B cell (primary cell): ENCODE measurements around the gene ACOX3. TPM values are rescaled to one million over a fixed set of nuclear protein-coding genes. Genes with fewer than 3 reads are reported as not detected.

Experiments used
- ATAC-seq: fragments of 200-7000 bp; cut with Tn5 transposase; one replicate; pipeline ENCODE4 v1.10.0; 2021; ENCODE audit warnings: low read depth, mild to moderate bottlenecking, moderate number of reproducible peaks, moderate library complexity
- CTCF ChIA-PET: fragments of 350-600 bp; sonication (Branson Sonifier 250); formaldehyde crosslinking; loops from one replicate; lab custom pipeline; 2021; ENCODE audit warnings: antibody characterized with exemption, inconsistent platforms; lab: Charles Lee
- POLR2A ChIA-PET: fragments of 350-600 bp; sonication (Branson Sonifier 250); formaldehyde crosslinking; loops from one replicate; lab custom pipeline; 2021; ENCODE audit warnings: antibody characterized with exemption; lab: Charles Lee
- DNase-seq: peaks from one replicate; pipeline ENCODE4 v3.0.0; 2013
- H2AFZ ChIP-seq: 2 replicates; pipeline ENCODE4 v1.6.1; 2012; ENCODE audit warnings: mild to moderate bottlenecking, low read depth, low read length; ENCODE audit not compliant: insufficient read depth, poor library complexity, severe bottlenecking
- H3K27ac ChIP-seq, 2 donors: 1 replicate in 1 of 2; 2 replicates in 1 of 2; pipeline ENCODE4 v1.5.1; 2012 to 2013; ENCODE audit warnings: low read length in 2 of 2, mild to moderate bottlenecking in 2 of 2, moderate library complexity in 1 of 2
- H3K27me3 ChIP-seq, 4 experiments: fragments of 200-600 bp in 1 of 4; sonication (generic) in 1 of 4; replicated peaks in 1 of 4; 1 replicate in 2 of 4; 2 replicates in 2 of 4; pipeline versions ENCODE4 v1.6.1 to v1.7.0; 2013 to 2016; ENCODE audit warnings: low read length in 3 of 4, mild to moderate bottlenecking in 2 of 4, mixed read lengths in 1 of 4, moderate library complexity in 1 of 4; ENCODE audit not compliant: insufficient read depth in 4 of 4, control insufficient read depth in 3 of 4; ENCODE audit errors: control extremely low read depth in 1 of 4
- H3K36me3 ChIP-seq, 2 experiments: replicated peaks in 1 of 2; 1 replicate in 1 of 2; 2 replicates in 1 of 2; pipeline versions ENCODE4 v1.6.1 to v1.7.1; 2013; ENCODE audit warnings: low read length in 1 of 2; ENCODE audit not compliant: insufficient read depth in 2 of 2, control insufficient read depth in 1 of 2; ENCODE audit errors: control extremely low read depth in 1 of 2, extremely low read depth in 1 of 2
- H3K4me1 ChIP-seq, 2 donors: fragments of 200-600 bp in 1 of 2; sonication (generic) in 1 of 2; 1 replicate in 1 of 2; 2 replicates in 1 of 2; pipeline versions ENCODE4 v1.5.1 to v1.6.1; 2013 to 2017; ENCODE audit warnings: low read length in 2 of 2; ENCODE audit not compliant: control insufficient read depth in 2 of 2, insufficient read depth in 2 of 2
- H3K4me2 ChIP-seq: replicated peaks from 2 replicates; pipeline ENCODE3; 2012; ENCODE audit warnings: mild to moderate bottlenecking, low read depth, low read length; ENCODE audit not compliant: poor library complexity, severe bottlenecking
- H3K4me3 ChIP-seq, 5 experiments: fragments of 200-600 bp in 1 of 5; sonication (generic) in 1 of 5; 1 replicate in 3 of 5; 2 replicates in 2 of 5; pipeline versions ENCODE4 v1.5.1 to v1.7.0; 2011 to 2016; ENCODE audit warnings: low read length in 4 of 5, mild to moderate bottlenecking in 4 of 5, low read depth in 2 of 5, control low read depth in 1 of 5, moderate library complexity in 1 of 5; ENCODE audit not compliant: insufficient read depth in 1 of 5; ENCODE audit errors: control extremely low read depth in 1 of 5, extremely low read depth in 1 of 5
- H3K79me2 ChIP-seq: fragments of 200-600 bp; sonication (generic); one replicate; pipeline ENCODE4 v1.6.0; 2016; ENCODE audit warnings: low read length; ENCODE audit not compliant: control insufficient read depth, insufficient read depth
- H3K9ac ChIP-seq: fragments of 200-600 bp; sonication (generic); 2 replicates; pipeline ENCODE4 v1.6.1; 2017; ENCODE audit warnings: mild to moderate bottlenecking, low read length, moderate library complexity
- H3K9me3 ChIP-seq, 3 donors: one replicate each; pipeline versions ENCODE4 v1.6.1 to v1.7.1; 2013; ENCODE audit warnings: low read length in 2 of 3; ENCODE audit not compliant: control insufficient read depth in 2 of 3, insufficient read depth in 1 of 3; ENCODE audit errors: control extremely low read depth in 1 of 3
- H4K20me1 ChIP-seq: 2 replicates; pipeline ENCODE4 v1.6.0; 2012; ENCODE audit warnings: mild to moderate bottlenecking, low read length; ENCODE audit not compliant: insufficient read depth, control insufficient read depth, poor library complexity, severe bottlenecking
- H3K27ac Mint-ChIP-seq: one replicate; pipeline ENCODE4 v1.8.0; 2021; ENCODE audit warnings: mixed read lengths
- H3K27me3 Mint-ChIP-seq: one replicate; pipeline ENCODE4 v1.8.0; 2021; ENCODE audit warnings: mixed read lengths
- H3K4me1 Mint-ChIP-seq: one replicate; pipeline ENCODE4 v1.8.0; 2021; ENCODE audit warnings: mixed read lengths
- H3K4me3 Mint-ChIP-seq: one replicate; pipeline ENCODE4 v1.8.0; 2021; ENCODE audit warnings: mixed read lengths
- H3K9me3 Mint-ChIP-seq: one replicate; pipeline ENCODE4 v1.8.0; 2022; ENCODE audit warnings: mixed read lengths; ENCODE audit not compliant: insufficient read depth
- CTCF ChIP-seq: fragments of 200-600 bp; IDR thresholded peaks from one replicate; pipeline ENCODE4 v1.8.0; 2022; ENCODE audit warnings: antibody characterized with exemption, mild to moderate bottlenecking
- EZH2 ChIP-seq: IDR thresholded peaks from 2 replicates; pipeline ENCODE4 v1.6.1; 2012; ENCODE audit warnings: borderline replicate concordance, low read depth, mild to moderate bottlenecking, moderate library complexity, low read length; ENCODE audit not compliant: insufficient read depth, poor library complexity, severe bottlenecking
- WGBS: methylation state at CpG from one replicate; pipeline ENCODE4 v1.1.5; 2013; ENCODE audit warnings: missing lambda C conversion rate; ENCODE audit not compliant: insufficient coverage; 5-methylcytosine and 5-hydroxymethylcytosine counted together
- intact Hi-C: fragments of 100-400 bp; cut with micrococcal nuclease; formaldehyde crosslinking; loops from one replicate; pipeline ENCODE4 v1.10.0; 2022
- polyA plus RNA-seq: library from polyadenylated mRNA; depleted of rRNA; stranded (reverse); fragments of >200 nt; gene quantifications from 2 replicates; pipeline ENCODE4 v1.2.3, GENCODE V29; 2012
- total RNA-seq, 2 donors: library from RNA; stranded (reverse); fragments of 120-200 nt in 1 of 2; gene quantifications; 1 replicate in 1 of 2; 2 replicates in 1 of 2; pipeline versions ENCODE4 v1.2.3 to v1.2.4, GENCODE V29; 2013 to 2022

The ACOX3 gene
- total and polyA plus RNA-seq, 2 donors (not counting 1 experiment from before 2014, with no cell fraction given) = 4.6 to 23.1 TPM

GRCh38 chr4:8402640-8403039, 37.9 kb downstream of the ACOX3 start:
- CTCF ChIA-PET = interaction anchor here (0.5 to 5.2 kb wide), 10 partner anchors 11 to 599 kb away, joined by 3 to 48 read pairs (median 6); no protein-coding TSS in a partner anchor
- no peak for DNase-seq

GRCh38 chr4:8402181-8402597, 38.3 kb downstream of the ACOX3 start:
- Histone ChIP-seq H3K27ac (no peak overlapping the region), H3K79me2 (no peaks in the 10 kb centered on the region), H2AFZ (no peak overlapping the region), H3K4me3 (no peak overlapping the region), H3K36me3 (peaks cover 0 to 15% of the 10 kb centered on the region in 2 experiments), H3K9me3 (no peaks in the 10 kb centered on the region), H4K20me1 (no peaks in the 10 kb centered on the region), H3K4me1 (no peaks in the 10 kb centered on the region), H3K4me2 (no peak overlapping the region), H3K27me3 (no peaks in the 10 kb centered on the region), H3K9ac (no peak overlapping the region)
- 80% methylated on average over 9 of the region's 11 CpGs for WGBS
- Mint-ChIP-seq H3K4me3 (no peak overlapping the region), H3K4me1 (peaks cover 2% of the 10 kb centered on the region), H3K27ac (no peak overlapping the region), H3K9me3 (no peaks in the 10 kb centered on the region), H3K27me3 (no peaks in the 10 kb centered on the region)
- ChIA-PET CTCF (interaction anchor here (0.6 to 5.2 kb wide), 10 partner anchors 8 to 598 kb away, joined by 3 to 48 read pairs (median 6); no protein-coding TSS in a partner anchor), POLR2A (no interaction called here)
- TF ChIP-seq EZH2 (no peak), CTCF (no peak)
- ATAC-seq (no peak), DNase-seq (no peak)
- intact Hi-C loops = no loop called here

More at GRCh38 chr4:8402640-8403039, 37.9 kb downstream of the ACOX3 start:
- no peak overlapping the region for H3K9ac ChIP-seq
- no peaks in the 10 kb centered on the region for H3K79me2 ChIP-seq
- H3K4me3 Mint-ChIP-seq = no peak overlapping the region
- no peak overlapping the region for H3K4me3 ChIP-seq
- no peak overlapping the region for H3K27ac ChIP-seq
- H3K36me3 ChIP-seq = peaks cover 0 to 17% of the 10 kb centered on the region in 2 experiments
- no peaks in the 10 kb centered on the region for H3K9me3 ChIP-seq
- WGBS = 74% methylated on average over 8 of the region's 14 CpGs
- TF ChIP-seq EZH2 (no peak), CTCF (no peak)
- no peak overlapping the region for H3K27ac Mint-ChIP-seq
- H3K4me1 ChIP-seq = no peaks in the 10 kb centered on the region
- H3K27me3 Mint-ChIP-seq = no peaks in the 10 kb centered on the region
- no peak overlapping the region for H3K4me2 ChIP-seq
- no peaks in the 10 kb centered on the region for H4K20me1 ChIP-seq
- no peak for ATAC-seq
- H3K27me3 ChIP-seq = no peaks in the 10 kb centered on the region
- no peak overlapping the region for H2AFZ ChIP-seq
- POLR2A ChIA-PET = no interaction called here
- peaks cover 2% of the 10 kb centered on the region for H3K4me1 Mint-ChIP-seq
- intact Hi-C loops = loop anchor here (1.0 kb wide), 1 partner anchor 160 kb away; no protein-coding TSS in a partner anchor
- no peaks in the 10 kb centered on the region for H3K9me3 Mint-ChIP-seq
